ACHN (cell line): ENCODE results near the gene COA1.
"Not testable (repeated sequence)": the region's sequence is repeated elsewhere in the genome, so short reads cannot be mapped to it uniquely, and the experiment has no call there.

Source experiments
- DNase-seq: peaks from one replicate; pipeline ENCODE4 v3.0.0-alpha.2; 2015
- in situ Hi-C: cut with HindIII; loops from 2 replicates; pipeline ENCODE4 v1.10.0; 2017; ENCODE audit warnings: low sequenced_read_pairs, low pct_ligation_motif_present, low pct_unique_long_range_greater_than_20kb

COA1 gene

DNA sequence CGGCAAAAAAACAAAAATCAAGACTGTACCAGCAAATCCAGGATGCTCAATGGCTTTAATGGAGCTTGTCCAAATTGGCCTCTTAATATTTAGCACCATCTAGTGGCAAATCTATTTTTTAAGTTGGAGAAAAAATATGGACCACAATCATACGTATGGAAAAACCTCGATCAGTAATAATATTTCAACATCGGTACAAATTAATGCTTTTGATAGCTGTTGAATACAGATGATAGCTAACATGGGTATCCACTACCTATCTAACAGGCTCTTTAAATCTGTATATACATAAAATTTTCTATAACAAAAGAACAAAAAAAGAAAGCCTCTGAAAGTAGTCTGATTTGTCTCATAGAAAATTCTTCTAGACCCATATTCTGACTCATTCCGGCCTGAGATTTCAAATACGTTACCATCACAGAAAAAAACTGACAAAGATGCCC, 29.2 kb downstream of the COA1 start:
- in situ Hi-C loops: loop anchor here (25.0 kb wide), 1 partner anchor 113 kb away; the partner anchor contains the start of gene STK17A
- DNase-seq: peak; percentile 83

DNA sequence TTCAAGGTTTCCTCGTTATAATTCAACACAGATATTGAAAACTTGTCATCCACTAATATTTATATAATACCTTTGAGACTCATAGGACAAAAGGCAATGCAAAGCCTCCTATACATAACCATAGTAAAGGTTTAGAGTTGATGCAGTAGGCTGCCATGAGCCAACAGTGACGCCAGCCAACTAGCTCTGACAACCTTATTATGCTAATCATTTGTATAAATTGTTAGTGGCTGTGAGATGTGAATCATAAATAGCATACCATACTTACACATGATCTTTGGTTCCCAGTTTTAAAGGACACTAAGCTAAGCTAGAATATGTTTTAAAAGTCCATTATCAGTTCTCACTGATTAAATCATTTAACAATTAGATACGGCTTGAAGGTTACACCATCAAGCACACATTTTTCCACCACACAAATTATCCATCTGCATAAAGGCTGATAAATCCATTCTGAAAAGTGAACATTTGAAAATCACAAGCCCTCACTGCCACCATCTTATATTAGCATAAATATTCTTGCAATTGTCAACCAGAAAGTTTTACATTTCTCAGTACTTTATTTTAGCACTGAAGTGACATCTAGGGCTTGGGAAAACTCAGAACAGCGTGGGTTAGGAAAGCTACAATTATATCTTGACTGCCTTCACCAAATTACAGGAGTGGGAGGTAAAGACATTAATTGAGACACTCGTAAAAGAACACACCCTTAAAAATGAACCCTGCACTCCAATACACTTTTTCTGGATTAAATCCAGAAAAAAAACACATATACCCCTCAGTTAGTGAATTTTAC, 30.7 kb downstream of the COA1 start:
- DNase-seq: no peak
- in situ Hi-C loops: no loop called here

DNA sequence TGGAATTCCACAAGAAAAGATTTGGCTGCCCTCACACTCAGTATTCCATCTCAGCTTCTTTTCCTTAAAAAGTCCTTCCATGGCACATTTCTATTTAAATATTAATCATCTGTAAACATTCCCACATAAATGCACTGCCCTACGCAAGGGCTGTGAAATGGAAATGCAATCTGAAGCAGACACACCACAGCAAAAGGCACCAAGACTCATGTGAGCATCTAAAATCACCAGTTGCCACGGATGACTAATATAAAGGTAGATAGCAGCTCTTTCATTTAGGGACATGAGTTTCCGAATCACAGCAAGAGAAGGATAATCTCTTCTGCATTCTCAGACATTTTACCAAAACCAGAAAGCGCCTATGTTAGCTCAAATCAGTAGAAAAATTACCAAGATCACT, 31.6 kb downstream of the COA1 start:
- in situ Hi-C loops: no loop called here
- no peak for DNase-seq

DNA sequence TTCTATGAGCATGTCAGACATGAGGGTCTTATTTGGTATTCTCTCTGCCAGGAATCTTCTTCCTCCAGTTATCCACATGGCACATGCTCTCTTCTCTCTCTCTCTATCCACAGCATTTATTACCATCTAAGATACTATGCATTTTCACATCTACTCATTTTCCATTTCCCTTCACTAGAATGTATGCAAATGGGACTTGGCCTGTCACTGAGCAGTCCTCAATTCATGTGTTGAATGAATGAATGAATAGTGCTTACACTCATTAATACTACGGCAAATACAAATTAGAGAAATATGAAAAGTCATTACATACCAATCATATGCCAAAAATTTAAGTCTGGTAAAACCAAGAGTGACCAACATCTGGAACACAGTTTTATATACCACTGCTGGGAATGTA, 34.0 kb downstream of the COA1 start:
- no peak for DNase-seq
- in situ Hi-C loops: no loop called here

DNA sequence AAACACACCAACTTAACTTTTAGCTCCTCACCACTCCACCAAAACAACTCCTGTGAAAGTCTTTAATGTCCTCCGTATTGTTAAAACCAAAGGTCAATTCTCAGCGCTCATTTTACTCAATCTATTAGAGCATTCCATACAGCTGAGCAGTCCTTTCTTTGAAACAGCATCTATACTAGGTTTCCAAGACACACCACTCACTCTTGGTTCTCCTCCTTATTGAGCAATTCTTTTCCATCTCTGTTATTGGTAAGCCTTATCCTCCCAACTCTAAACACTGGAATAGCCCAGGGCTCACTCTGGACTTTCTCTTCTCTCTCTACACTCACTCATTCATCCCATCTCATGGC, 34.9 kb downstream of the COA1 start:
- no peak for DNase-seq
- in situ Hi-C loops: no loop called here

DNA sequence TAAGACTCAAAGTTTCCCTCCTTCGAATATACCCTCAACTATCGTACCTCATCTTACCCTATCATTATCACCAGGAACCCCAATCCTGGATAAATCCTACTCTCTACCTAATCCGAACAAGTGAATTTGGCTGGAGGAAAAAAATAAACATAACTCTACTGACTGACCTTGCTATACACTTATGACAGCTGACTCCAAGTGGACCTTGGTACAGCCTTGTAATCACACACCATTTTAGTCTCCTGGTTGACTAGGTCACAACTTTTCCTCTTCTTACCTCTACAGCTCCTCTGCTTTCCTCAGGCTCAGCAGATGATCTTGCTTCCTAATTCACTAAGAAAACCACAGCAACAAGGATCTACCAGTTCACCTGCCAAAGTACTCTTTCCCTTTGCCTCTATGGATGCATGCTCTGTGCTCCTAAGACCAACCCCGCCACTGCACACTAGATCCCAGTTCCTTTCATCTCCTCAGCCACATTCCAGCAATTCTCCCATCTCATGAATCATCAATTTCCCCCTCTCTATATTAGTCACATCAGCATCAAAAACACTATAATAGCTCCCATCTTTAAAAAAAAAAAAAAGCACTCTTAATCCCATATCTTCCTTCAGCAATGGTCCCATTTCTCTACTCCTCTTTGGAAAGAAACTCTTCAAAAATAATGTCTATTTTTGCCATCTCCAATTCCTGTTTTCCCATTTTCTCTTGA, 35.5 kb downstream of the COA1 start:
- DNase-seq: peak; percentile 68
- in situ Hi-C loops: no loop called here

DNA sequence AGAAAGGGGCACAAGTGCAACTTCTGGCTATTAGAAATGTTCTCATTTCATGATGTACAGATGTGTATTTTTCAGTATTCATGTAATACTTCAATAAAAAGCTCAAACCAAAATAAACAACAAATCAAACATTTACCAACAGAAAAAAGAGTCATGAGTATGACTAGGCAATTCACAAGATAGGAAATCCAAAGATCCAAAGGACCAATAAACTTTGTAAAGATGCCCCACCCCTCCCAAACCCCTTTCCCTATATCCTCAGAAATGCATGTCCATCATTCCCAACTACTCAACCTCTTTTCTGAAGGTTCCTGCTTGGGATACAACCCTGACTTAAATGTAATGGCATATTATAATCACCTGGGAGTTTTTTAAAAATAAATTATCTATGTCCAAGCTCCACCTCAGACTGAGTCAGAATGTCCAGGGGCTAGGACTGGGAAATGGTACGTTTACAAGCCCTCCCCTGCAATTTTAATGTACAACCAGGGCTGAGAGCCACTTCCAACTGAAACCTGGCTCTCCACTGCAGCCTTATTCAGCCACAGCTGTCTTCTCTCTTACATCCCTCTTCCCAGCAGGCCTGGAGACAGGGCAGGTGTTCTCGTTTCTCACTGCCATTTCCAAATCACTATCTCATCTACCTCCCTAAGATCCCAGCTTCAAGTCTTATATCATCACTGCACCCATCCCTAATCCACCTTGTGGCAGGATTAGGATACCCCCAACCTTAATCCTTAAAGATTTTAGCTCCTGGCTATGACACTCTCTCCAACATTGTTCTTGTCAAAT, 36.5 kb downstream of the COA1 start:
- no peak for DNase-seq
- in situ Hi-C loops: no loop called here

DNA sequence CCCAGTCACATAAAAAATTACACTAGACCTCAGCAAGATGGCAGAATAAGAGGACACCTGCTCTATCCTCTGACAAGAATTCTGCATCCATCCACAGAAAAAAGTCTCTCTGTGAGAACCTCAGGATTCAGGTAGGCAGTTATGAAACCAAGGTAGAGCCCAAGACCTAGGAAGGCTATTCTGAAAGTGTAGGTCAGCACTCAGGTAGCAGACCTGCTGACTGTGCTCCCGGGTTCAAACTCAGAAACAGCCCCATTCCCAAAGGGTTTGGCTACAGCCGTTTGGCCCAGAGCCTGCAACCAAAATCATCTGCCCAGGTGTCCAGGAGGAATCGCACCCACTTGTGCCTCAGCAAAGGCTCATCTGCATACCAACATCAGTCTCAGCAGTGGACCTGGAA, 37.7 kb downstream of the COA1 start:
- no peak for DNase-seq
- in situ Hi-C loops: no loop called here

DNA sequence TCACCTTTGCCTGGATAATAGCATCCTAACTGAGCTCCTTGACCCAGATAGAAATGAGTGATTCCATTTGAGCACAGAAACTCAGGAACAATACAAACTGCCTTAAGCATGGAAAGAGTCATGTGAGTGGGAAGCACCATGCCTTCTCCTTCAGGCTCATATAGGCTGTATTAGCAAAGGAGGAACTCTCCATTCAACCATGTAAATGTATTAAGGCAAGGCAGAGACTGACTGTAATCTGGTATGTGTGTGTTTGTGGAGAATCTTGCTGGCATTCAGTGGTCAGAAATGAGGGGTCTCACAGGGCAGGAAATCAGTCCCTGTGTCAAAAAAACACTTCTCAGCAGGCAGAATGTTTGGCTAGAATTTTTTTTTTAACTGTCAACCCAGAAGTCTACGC, 40.2 kb downstream of the COA1 start:
- DNase-seq: no peak
- in situ Hi-C loops: no loop called here

DNA sequence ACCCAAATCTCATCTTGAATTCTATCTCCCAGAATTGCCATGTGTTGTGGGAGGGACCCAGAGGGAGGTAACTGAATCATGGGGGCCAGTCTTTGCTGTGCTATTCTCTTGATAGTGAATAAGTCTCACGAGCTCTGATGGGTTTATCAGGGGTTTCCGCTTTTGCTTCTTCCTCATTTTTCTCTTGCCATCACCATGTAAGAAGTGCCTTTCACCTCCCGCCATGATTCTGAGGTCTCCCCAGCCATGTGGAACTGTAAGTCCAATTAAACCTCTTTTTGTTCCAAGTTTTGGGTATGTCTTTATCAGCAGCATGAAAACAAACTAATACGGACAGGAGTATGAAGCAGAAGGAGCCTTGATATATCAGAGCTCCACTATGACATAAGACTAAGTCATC, 41.5 kb downstream of the COA1 start:
- DNase-seq, in situ Hi-C loops: not testable (repeated sequence)

DNA sequence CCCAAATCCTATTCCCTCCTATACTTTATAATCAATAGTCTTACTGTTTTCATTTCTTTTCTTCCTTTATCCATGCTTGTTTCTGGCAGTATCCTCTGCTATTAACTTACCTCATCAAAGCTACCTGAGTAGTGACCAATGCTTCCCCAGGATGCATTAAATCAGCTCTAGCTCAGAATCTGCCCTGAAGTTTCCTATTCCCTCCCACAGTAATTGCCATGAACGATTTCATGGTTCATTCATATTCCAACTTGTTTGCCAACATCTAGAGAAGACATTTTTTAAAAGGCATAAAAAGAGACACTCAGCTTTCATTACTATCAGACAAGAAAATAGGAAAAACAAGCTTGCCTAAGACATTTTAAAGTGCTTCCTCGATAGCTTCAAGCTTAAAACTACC, 42.3 kb downstream of the COA1 start:
- DNase-seq: no peak
- in situ Hi-C loops: no loop called here

DNA sequence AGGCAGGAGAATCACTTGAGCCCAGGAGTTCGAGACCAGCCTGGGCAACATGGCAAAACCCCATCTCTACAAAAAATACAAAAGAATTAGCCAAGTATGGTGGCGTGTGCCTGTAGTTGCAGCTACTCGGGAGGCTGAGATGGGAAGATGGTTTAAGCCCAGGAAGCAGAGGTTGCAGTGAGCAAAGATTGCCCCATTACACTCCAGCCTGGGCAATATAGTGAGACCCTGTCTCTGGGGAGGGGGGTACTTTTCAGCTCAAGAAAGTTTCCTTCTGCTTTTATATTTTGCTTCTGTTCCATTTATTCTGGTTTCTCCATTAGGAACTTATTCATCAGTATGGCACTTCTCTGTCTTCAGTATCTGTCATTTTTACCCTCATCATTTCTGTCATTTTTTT, 48.6 kb downstream of the COA1 start:
- in situ Hi-C loops: no loop called here
- no peak for DNase-seq

DNA sequence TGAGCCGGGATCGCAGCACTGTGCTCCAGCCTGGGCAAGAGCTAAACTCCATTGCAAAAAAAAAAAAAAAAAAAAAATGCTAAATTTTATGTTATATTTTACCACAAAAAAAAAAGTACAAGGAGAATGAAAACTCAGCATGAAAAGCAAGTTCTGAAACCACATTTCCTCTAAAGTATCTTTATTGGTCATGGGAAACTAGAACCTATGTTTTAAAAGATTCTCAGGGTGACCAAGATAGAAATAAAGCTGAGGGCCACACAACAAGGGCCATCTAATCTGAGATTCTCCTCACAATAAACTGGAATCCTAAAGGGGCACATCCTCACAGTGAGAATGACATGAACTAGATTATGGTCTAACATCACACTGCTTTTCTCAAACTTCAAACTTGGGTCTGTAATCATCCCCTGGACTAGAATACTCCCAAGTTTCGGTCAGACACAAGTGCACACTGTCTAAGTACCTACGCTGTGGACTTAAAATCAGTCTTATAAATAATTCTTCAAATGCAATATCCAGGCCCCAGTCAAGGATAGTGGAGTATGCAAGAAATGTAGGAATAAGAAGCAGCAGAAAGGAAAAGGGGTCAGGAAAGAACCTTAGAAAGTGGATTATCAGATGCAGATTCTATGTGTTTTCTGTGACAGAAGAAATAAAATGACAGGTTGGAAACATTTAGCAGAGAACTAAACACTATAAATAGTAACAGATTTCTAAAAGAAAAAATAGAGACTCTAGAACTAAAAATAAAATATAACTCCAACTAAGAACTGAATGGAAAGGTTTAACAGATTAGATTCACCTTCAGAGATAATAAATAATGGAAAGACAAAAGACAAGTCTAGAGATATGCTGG, 49.9 kb downstream of the COA1 start:
- in situ Hi-C loops: no loop called here
- DNase-seq: no peak

DNA sequence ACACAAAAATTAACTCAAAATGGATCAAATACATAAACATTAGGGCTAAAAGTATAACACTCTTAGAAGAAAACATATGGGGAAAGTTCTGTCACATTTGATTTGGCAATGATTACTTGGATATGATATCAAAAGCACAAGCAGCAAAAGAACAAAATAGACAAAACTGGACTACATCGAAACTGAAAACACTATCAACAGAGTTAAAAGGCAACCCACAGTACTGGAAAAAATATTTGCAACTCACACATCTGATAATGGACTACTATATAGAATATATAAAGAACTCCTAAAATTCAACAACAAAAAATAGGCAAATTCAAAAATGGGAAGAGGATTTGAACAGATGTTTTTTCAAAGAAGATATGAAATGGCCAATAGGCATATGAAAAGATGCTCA, 51.0 kb downstream of the COA1 start:
- no peak for DNase-seq
- in situ Hi-C loops: no loop called here

DNA sequence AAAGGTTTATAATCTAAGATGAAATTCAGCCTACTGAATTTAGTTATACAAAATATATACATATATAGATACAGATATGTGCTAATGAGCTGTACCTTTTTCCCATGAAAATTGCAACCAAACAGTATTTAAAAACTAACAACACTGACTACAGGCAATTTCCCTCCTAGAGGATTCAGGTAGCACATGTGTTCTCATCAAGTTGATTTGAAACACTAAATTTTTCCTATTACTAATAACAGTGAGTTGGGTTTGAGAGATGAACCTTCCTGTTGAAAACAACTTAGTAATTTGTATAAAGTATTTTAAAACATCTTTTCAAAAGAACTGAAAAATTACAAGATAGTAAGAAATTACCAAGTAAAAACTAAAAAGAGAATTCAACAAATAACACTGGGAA, 51.5 kb downstream of the COA1 start:
- in situ Hi-C loops: no loop called here

DNA sequence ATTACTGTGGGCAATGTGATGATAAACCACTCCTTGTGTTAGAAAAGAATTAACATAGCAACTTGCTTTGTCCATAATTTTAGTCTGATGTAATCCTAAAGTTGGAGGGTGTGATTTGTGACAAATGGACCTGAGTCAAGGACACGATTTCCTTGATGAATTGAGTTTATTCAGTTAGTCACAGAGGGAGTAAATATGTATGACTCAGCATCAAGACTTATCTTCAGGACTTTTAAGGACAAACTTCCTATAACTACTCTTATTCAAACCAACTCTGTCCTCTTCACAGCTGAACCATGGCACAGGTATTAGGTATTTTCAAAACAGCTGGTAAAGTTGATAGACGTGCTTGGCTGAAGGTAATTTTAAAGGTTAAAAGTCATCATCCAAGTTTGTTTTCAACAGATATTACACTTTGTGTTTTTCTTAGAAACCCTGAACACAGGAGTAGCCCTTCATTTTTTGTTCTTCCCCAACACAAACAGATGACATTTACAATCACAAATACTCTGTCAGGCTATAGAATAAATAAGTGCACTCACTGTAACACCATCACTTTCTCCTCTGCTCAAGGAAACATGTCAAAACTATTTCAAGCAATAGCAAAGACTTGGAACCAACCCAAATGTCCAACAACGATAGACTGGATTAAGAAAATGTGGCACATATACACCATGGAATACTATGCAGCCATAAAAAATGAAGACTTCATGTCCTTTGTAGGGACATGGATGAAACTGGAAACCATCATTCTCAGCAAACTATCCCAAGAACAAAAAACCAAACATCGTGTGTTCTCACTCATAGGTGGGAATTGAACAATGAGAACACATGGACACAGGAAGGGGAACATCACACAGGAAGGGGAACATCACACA, 54.5 kb downstream of the COA1 start:
- DNase-seq: peak; percentile 52
- in situ Hi-C loops: no loop called here

More for the DNA sequence above, 51.5 kb downstream of the COA1 start:
- no peak for DNase-seq

DNA sequence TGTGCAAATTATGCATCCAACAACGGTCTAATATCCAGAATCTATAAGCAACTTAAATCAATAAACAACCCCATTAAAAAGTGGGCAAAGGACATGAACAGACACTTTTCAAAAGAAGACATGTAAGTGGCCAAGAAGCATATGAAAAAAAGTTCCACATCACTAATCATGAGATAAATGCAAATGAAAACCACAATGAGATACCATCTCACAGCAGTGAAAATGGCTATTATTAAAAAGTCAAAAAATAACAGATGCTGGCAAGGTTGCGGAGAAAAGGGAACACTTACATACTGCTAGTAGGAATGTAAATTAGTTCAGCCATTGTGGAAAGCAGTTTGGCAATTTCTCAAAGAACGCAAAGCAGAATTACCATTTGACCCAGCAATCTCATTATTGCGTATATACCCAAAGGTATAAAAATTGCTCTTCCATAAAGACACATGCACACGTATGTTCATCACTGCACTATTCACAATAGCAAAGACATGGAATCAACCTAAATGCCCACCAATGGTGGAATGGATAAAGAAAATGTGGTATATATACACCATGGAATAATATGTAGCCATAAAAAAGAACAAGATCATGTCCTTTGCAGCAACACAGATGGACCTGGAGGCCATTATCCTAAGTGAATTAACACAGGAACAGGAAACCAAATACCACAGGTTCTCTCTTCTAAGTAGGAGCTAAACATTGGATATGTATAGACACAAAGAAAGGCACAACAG, 55.9 kb downstream of the COA1 start:
- in situ Hi-C loops, DNase-seq: not testable (repeated sequence)
